Fibroblast of villous mesenchyme (primary cell): Measurements from ENCODE around the gene STIM2. TPM values are rescaled to one million over a fixed set of nuclear protein-coding genes. Genes with fewer than 3 reads are reported as not detected.

Source experiments
- DNase-seq: peaks from one replicate; pipeline ENCODE4 v3.0.0-alpha.2; 2010; ENCODE audit warnings: low read depth
- H3K4me3 ChIP-seq: 2 replicates; pipeline ENCODE4 v1.5.1; 2011; ENCODE audit warnings: low read depth, mild to moderate bottlenecking, low read length
- CTCF ChIP-seq: IDR thresholded peaks from 2 replicates; pipeline ENCODE4 v1.5.1; 2012; ENCODE audit warnings: low read depth, mild to moderate bottlenecking, low read length; ENCODE audit not compliant: insufficient read depth
- total RNA-seq: library from RNA; depleted of rRNA; stranded (reverse); fragments of >200 nt; gene quantifications from 2 replicates; pipeline ENCODE4 v1.2.3, GENCODE V29; 2012

Gene STIM2
- total RNA-seq, 1 donor = 21.6 TPM

GRCh38 chr4:26996745-26997144 lies 136.1 kb downstream of the STIM2 start:
- no peak for TF ChIP-seq CTCF
- H3K4me3 ChIP-seq = no peak overlapping the region
- DNase-seq = no peak

DNA sequence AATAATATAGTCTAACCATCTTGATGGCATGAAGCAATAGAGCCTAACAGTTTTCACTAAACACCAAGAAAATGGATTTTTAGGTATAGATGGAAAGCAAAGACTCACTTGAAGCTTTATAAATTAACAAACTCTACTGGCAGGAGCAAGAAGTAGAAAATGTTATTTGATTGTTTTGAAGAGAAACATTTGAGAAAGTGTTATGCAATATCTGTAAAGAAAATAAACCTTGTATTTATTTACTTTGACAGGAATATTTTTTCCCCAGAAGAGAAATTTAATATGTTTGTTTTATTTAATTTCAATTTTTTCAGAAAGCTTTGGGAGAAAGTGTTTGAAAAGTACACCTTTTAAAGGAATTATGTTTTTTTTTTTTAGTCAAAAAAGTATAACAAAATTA lies 139.0 kb downstream of the STIM2 start:
- no peak for TF ChIP-seq CTCF
- no peak for DNase-seq
- no peak overlapping the region for H3K4me3 ChIP-seq

DNA sequence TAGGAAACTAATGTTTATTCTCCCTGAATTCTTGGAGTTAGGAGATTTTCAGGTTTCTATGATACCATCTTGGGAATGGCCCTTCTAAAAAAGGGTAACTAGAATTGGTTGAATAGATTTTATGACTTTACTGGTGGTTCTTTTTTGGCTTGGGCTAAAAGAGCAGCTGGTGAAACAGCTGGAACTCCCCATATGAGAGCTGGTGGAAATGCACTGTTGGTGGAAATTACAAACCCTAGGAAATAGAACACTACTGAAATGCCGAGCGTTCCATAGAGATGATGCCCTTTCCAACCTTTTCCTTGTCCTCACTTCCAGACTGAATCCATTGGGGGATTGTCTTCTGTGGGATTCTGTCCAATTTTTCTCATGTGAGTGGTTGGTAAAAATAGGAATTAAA lies 139.5 kb downstream of the STIM2 start:
- H3K4me3 ChIP-seq = no peak overlapping the region
- no peak for TF ChIP-seq CTCF
- DNase-seq = no peak

DNA sequence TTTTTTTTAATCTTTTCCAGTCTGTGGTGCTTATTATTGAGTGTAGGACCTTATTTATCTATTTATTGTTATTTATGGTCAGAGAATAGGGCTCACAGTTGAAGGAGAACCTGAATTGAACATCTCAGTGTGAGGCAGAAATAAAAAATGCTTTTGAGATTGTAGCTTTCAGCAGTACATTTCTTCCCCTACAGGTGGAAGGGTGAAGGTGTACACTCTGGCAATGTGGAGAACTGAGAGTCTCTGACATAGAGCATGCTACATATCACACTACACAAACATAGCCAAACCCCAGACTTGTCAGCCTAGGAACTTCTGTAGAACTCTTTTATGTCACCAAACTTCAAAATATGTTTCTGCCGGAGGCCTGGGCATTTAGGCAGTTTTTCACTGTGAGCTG lies 140.2 kb downstream of the STIM2 start:
- DNase-seq = no peak
- no peak overlapping the region for H3K4me3 ChIP-seq
- peak; percentile 19 for TF ChIP-seq CTCF

- no peak overlapping the region for H3K4me3 ChIP-seq
- no peak for TF ChIP-seq CTCF
- no peak for DNase-seq
Measured at GRCh38 chr4:27001398-27002164, 140.9 kb downstream of the STIM2 start.

GRCh38 chr4:27003642-27004113 lies 143.0 kb downstream of the STIM2 start:
- H3K4me3 ChIP-seq = no peak overlapping the region
- peak; percentile 78 for DNase-seq
- TF ChIP-seq CTCF = peak; percentile 29

- peak; percentile 40 for DNase-seq
- TF ChIP-seq CTCF = no peak
- no peak overlapping the region for H3K4me3 ChIP-seq
Measured at GRCh38 chr4:27005501-27005900, 144.9 kb downstream of the STIM2 start.
